ENCODE data around the gene FRS3. TPM values are rescaled to one million over a fixed set of nuclear protein-coding genes. Genes with fewer than 3 reads are reported as not detected.
A peak's percentile ranks its signal among the peaks of the same experiment; 100 is the strongest.

FRS3 gene
- total RNA-seq, 1 donor from 2014 or later: 3.1 TPM

GRCh38 chr6:41733707-41734665 is 45.7 kb downstream of the FRS3 start:
- DNase-seq (ENCODE audit: low read depth) (peak; percentile 47), FAIRE-seq (no peak)
- Mint-ChIP-seq H3K36me3 (ENCODE audit: low read depth, unreplicated experiment) (no peaks in the 10 kb centered on the region), H3K4me1 (ENCODE audit: low read depth, unreplicated experiment) (peaks cover 8% of the 10 kb centered on the region), H3K9me3 (ENCODE audit: unreplicated experiment) (no peaks in the 10 kb centered on the region), H3K27ac (ENCODE audit: unreplicated experiment) (no peak overlapping the region), H3K4me3 (ENCODE audit: unreplicated experiment) (peak overlapping the region; percentile 81), H3K27me3 (ENCODE audit: low read depth, unreplicated experiment) (peaks cover 21% of the 10 kb centered on the region)
- TF ChIP-seq, protein P1, sequence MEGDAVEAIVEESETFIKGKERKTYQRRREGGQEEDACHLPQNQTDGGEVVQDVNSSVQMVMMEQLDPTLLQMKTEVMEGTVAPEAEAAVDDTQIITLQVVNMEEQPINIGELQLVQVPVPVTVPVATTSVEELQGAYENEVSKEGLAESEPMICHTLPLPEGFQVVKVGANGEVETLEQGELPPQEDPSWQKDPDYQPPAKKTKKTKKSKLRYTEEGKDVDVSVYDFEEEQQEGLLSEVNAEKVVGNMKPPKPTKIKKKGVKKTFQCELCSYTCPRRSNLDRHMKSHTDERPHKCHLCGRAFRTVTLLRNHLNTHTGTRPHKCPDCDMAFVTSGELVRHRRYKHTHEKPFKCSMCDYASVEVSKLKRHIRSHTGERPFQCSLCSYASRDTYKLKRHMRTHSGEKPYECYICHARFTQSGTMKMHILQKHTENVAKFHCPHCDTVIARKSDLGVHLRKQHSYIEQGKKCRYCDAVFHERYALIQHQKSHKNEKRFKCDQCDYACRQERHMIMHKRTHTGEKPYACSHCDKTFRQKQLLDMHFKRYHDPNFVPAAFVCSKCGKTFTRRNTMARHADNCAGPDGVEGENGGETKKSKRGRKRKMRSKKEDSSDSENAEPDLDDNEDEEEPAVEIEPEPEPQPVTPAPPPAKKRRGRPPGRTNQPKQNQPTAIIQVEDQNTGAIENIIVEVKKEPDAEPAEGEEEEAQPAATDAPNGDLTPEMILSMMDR (IDR thresholded peaks at IDR 0.05; ENCODE audit: insufficient read depth, low read depth, low read length): no peak
- no peak for TF ChIP-seq EZH2 (IDR thresholded peaks at IDR 0.05; ENCODE audit: insufficient read depth, low read length)
- H3K4me1 ChIP-seq (ENCODE audit: insufficient read depth, low read length): peaks cover 28% of the 10 kb centered on the region
- H4K20me1 ChIP-seq (ENCODE audit: insufficient read depth, low read length): peaks cover 14% of the 10 kb centered on the region
- peaks cover 6% of the 10 kb centered on the region for H3K79me2 ChIP-seq (ENCODE audit: insufficient read depth, low read length)
- peak overlapping the region; percentile 96 for H3K4me2 ChIP-seq (ENCODE audit: low read length)
- peak overlapping the region; percentile 74 for H3K9ac ChIP-seq (ENCODE audit: low read length)
- H3K36me3 ChIP-seq (ENCODE audit: insufficient read depth, low read length): no peaks in the 10 kb centered on the region
- H3K4me3 ChIP-seq (ENCODE audit: insufficient read depth, low read depth, low read length): peak overlapping the region; percentile 62
- H3K27me3 ChIP-seq (ENCODE audit: insufficient read depth, low read length): no peaks in the 10 kb centered on the region
- no peaks in the 10 kb centered on the region for H3K9me3 ChIP-seq (ENCODE audit: insufficient read depth, low read depth, low read length)
- peak overlapping the region; percentile 45 for H3K27ac ChIP-seq (ENCODE audit: low read depth, low read length)
- H2AFZ ChIP-seq (ENCODE audit: low read depth, low read length): peak overlapping the region; percentile 88

GRCh38 chr6:41733360-41733706 is 46.4 kb downstream of the FRS3 start:
- no peaks in the 10 kb centered on the region for H3K36me3 ChIP-seq (ENCODE audit: insufficient read depth, low read length)
- H4K20me1 ChIP-seq (ENCODE audit: insufficient read depth, low read length): peaks cover 14% of the 10 kb centered on the region
- peak overlapping the region; percentile 74 for H3K9ac ChIP-seq (ENCODE audit: low read length)
- no peak for FAIRE-seq
- H3K27me3 ChIP-seq (ENCODE audit: insufficient read depth, low read length): no peaks in the 10 kb centered on the region
- Mint-ChIP-seq H3K36me3 (ENCODE audit: low read depth, unreplicated experiment) (no peaks in the 10 kb centered on the region), H3K4me1 (ENCODE audit: low read depth, unreplicated experiment) (peaks cover 7% of the 10 kb centered on the region), H3K27me3 (ENCODE audit: low read depth, unreplicated experiment) (peaks cover 25% of the 10 kb centered on the region), H3K4me3 (ENCODE audit: unreplicated experiment) (peak overlapping the region; percentile 81), H3K9me3 (ENCODE audit: unreplicated experiment) (no peaks in the 10 kb centered on the region), H3K27ac (ENCODE audit: unreplicated experiment) (no peak overlapping the region)
- no peak overlapping the region for H3K27ac ChIP-seq (ENCODE audit: low read depth, low read length)
- peak overlapping the region; percentile 96 for H3K4me2 ChIP-seq (ENCODE audit: low read length)
- H3K79me2 ChIP-seq (ENCODE audit: insufficient read depth, low read length): peaks cover 6% of the 10 kb centered on the region
- TF ChIP-seq, protein P1 (IDR thresholded peaks at IDR 0.05; ENCODE audit: insufficient read depth, low read depth, low read length): no peak
- TF ChIP-seq EZH2 (IDR thresholded peaks at IDR 0.05; ENCODE audit: insufficient read depth, low read length): no peak
- DNase-seq (ENCODE audit: low read depth): no peak
- peaks cover 28% of the 10 kb centered on the region for H3K4me1 ChIP-seq (ENCODE audit: insufficient read depth, low read length)
- peak overlapping the region; percentile 88 for H2AFZ ChIP-seq (ENCODE audit: low read depth, low read length)
- H3K9me3 ChIP-seq (ENCODE audit: insufficient read depth, low read depth, low read length): no peaks in the 10 kb centered on the region
- H3K4me3 ChIP-seq (ENCODE audit: insufficient read depth, low read depth, low read length): peak overlapping the region; percentile 62
